HuH-7.5 (cell line): ENCODE data around the gene RPL28.

Experiments
- DNase-seq: peaks from one replicate; pipeline ENCODE4 v3.0.0; 2011; ENCODE audit warnings: low spot score

RPL28 gene

DNA sequence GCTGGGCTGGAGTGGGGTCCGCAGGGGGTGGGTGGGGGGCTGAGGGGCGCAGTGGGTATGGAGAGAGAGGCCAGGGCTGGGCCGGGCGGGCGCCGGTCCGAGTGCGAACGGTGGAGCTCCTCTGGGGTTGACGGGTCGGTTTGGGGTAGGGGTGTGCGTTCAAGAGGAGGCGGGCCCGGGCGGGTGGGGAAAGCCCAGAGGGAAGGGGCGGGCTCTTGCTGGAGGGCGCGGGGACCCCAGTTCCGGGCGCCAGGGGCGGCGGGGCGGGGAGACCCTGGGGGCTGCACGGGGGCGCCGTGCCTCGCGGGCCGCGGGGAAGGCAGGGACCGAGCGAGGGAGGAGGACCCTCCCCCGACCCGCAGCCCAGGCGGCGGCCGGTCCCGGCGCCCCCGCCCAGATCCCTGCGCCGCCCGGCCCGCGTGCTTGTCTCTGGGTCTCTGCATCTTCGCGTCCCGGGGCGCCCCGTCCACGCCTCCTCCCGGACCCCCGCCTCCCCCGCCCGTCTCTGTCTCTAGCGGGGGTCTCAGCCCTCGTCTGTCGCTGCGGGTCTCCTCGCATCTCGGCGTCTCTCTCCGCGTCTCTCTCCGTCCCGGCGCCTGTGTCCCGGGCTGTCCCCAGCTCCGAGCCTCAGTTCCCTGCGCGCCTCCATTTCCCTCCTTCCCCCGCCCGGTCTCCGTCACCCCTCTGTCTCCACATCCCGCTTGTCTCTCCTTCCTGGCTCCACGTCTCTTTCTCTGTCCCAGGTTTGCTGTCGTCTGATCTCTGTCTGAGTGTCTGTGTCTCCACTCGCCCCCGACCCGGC is 65.6 kb downstream of the RPL28 start:
- no peak for DNase-seq

DNA sequence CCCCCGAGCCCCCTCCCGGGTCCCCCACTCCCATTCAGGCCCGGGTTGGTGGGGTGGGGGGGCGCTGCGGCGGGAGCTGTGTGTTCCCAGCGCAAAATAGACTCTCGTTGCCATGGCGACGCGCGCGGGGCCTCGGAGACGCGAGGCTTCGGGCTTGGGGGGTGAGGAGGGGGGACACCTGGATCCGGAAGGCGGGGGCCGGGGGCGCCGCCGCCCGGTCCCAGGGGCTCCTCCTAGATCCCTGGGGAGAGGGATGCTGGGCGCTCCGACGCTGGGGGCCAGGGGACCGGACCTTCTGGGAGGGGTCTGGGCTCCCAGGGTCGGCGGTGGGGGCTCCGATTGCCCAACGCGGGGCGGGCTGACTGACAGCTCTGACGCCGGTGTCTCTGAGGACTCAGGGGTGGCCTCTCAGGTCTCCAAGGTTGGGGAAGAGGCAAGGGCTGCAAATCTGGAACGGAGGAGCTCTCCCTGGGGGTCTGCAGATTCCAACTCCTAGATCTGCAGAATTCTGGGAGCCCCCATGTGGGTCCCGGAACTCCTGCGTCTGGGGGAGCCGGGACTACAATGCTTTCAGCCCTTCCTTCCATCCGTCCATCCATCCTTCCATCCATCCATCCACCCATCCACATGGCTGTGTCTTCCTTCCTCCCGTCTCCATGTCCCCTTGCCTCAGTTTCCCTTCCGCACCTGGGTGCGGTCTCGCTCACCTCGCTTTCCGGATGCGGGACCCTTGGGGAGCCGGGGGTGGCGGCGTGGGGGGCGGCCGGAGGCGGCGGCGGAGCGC is 66.4 kb downstream of the RPL28 start:
- DNase-seq, result no peak
